Gastrocnemius medialis (tissue), 4 donors: Measurements from ENCODE around the gene SPATA13.

Source experiments
- CTCF ChIP-seq, 5 experiments: fragments of 450-650 bp in 3 of 5; fragments of 200-600 bp in 2 of 5; sonication (generic) in 2 of 5; IDR thresholded peaks in 4 of 5; conservative IDR thresholded peaks in 1 of 5; 1 replicate in 4 of 5; 2 replicates in 1 of 5; pipeline ENCODE4 v1.5.1; 2016 to 2019; ENCODE audit warnings: antibody characterized with exemption in 5 of 5, mild to moderate bottlenecking in 3 of 5, moderate library complexity in 3 of 5
- POLR2A ChIP-seq, 2 donors: fragments of 450-650 bp; IDR thresholded peaks; one replicate each; pipeline ENCODE4 v1.6.1; 2017; ENCODE audit warnings: antibody characterized with exemption in 2 of 2, mild to moderate bottlenecking in 2 of 2, moderate library complexity in 2 of 2

- TF ChIP-seq CTCF (IDR thresholded peaks at IDR 0.05 in 4 of 5, conservative IDR thresholded peaks at IDR 0.05 in 1 of 5) (no peak), POLR2A (IDR thresholded peaks at IDR 0.05) (no peak)
These were observed 36.2 kb downstream of the SPATA13 start for GRCh38 chr13:24196593-24197197.
